Transverse colon (tissue), 4 donors: ENCODE data around the gene UROC1.

Experiments used
- POLR2AphosphoS5 ChIP-seq, 3 donors: sonication (generic); formaldehyde crosslinking; IDR thresholded peaks; one replicate each; pipeline ENCODE4 v1.6.1; 2016; ENCODE audit warnings: antibody characterized with exemption in 3 of 3
- TF ChIP-seq, protein P1 (sequence below), 5 experiments: fragments of 200-600 bp in 3 of 5; fragments of 450-650 bp in 2 of 5; sonication (generic) in 3 of 5; IDR thresholded peaks; 1 replicate in 2 of 5; 2 replicates in 3 of 5; pipeline ENCODE4 v1.5.1; 2016 to 2017; ENCODE audit warnings: antibody characterized with exemption in 5 of 5, inconsistent platforms in 3 of 5, mild to moderate bottlenecking in 2 of 5, moderate library complexity in 1 of 5

DNA sequence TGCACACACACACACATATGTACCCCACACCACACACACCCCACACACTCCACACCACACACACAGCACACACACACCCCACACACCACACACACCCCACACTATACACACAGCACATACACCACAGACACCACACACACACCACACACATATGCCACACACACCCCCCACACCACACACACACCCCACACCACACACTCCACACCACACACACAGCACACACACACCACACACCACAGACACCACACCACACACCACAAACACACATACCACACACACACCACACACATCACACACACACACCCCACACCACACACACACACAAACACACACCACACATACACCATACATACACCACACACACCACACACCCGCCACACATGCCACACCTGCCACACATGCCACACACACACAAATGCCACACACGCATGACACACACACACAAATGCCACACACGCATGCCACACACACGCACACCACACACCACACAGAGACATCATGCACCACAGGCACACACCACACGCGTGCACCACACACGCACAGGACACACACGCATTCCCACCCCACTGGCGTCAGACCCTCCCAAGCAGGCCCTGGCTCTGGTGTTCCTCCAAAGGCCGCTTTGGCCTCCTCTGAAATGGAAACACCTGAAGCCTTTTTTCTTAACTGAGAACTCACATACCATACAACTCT is 22.1 kb upstream of the UROC1 start:
- no peak for TF ChIP-seq POLR2AphosphoS5 (IDR thresholded peaks at IDR 0.05)
- TF ChIP-seq, protein P1, sequence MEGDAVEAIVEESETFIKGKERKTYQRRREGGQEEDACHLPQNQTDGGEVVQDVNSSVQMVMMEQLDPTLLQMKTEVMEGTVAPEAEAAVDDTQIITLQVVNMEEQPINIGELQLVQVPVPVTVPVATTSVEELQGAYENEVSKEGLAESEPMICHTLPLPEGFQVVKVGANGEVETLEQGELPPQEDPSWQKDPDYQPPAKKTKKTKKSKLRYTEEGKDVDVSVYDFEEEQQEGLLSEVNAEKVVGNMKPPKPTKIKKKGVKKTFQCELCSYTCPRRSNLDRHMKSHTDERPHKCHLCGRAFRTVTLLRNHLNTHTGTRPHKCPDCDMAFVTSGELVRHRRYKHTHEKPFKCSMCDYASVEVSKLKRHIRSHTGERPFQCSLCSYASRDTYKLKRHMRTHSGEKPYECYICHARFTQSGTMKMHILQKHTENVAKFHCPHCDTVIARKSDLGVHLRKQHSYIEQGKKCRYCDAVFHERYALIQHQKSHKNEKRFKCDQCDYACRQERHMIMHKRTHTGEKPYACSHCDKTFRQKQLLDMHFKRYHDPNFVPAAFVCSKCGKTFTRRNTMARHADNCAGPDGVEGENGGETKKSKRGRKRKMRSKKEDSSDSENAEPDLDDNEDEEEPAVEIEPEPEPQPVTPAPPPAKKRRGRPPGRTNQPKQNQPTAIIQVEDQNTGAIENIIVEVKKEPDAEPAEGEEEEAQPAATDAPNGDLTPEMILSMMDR (IDR thresholded peaks at IDR 0.05), result no peak
